GM12878 (cell line): ENCODE measurements around the gene DLG2. TPM values are rescaled to one million over a fixed set of nuclear protein-coding genes. Genes with fewer than 3 reads are reported as not detected.

Source experiments
- ATAC-seq: fragments of 200-7000 bp; cut with Tn5 transposase; 3 replicates; pipeline ENCODE4 v1.9.1; 2020; ENCODE audit warnings: mild to moderate bottlenecking, moderate library complexity
- BruUV-seq: library from RNA; stranded (reverse); fragments of 400-500 nt; replicated peaks from 2 replicates; lab custom pipeline; 2021; lab: Mats Ljungman, UMichigan
- CTCF ChIA-PET: fragments of 300-600 bp; sonication (Branson Sonifier 250); formaldehyde crosslinking; extraction: SDS; loops from one replicate; lab custom pipeline; 2021; ENCODE audit warnings: inconsistent platforms; lab: Yijun Ruan, JAX
- POLR2A ChIA-PET: fragments of 350-600 bp; formaldehyde crosslinking; extraction: SDS; loops from one replicate; lab custom pipeline; 2021; ENCODE audit warnings: inconsistent platforms; lab: Charles Lee
- RAD21 ChIA-PET: fragments of 300-600 bp; sonication (Branson Sonifier 250); formaldehyde crosslinking; loops from one replicate; lab custom pipeline; 2023; ENCODE audit warnings: antibody characterized with exemption; ENCODE audit not compliant: unreplicated experiment; lab: Charles Lee
- SMC1A ChIA-PET: fragments of 300-600 bp; sonication (Branson Sonifier 250); formaldehyde crosslinking; loops from one replicate; lab custom pipeline; 2023; ENCODE audit not compliant: unreplicated experiment, uncharacterized antibody; lab: Charles Lee
- DNase-seq: peaks from one replicate; pipeline ENCODE4 v3.0.0-alpha.2; 2011; ENCODE audit warnings: low read depth, low spot score
- FAIRE-seq: peaks from 3 replicates; lab custom pipeline; 2011; peaks lifted over from hg19 to GRCh38; lab: Jason Lieb, UNC
- H2AFZ ChIP-seq: 2 replicates; pipeline ENCODE4 v1.6.0; 2011; ENCODE audit warnings: low read depth, low read length, control low read depth; ENCODE audit not compliant: control insufficient read depth
- H3K27ac ChIP-seq: 2 replicates; pipeline ENCODE4 v1.5.1; 2011; ENCODE audit warnings: control low read depth; ENCODE audit not compliant: control insufficient read depth, insufficient read depth
- H3K27me3 ChIP-seq, 2 experiments: replicated peaks in 1 of 2; 2 replicates each; pipeline versions ENCODE4 v1.6.0 to v1.6.1; 2011; ENCODE audit warnings: low read length in 1 of 2; ENCODE audit not compliant: control insufficient read depth in 2 of 2, insufficient read depth in 2 of 2
- H3K36me3 ChIP-seq, 2 experiments: 2 replicates each; pipeline ENCODE4 v1.5.1; 2011; ENCODE audit warnings: low read length in 1 of 2; ENCODE audit not compliant: control insufficient read depth in 2 of 2, insufficient read depth in 2 of 2
- H3K4me1 ChIP-seq: 2 replicates; pipeline ENCODE4 v1.6.1; 2011; ENCODE audit warnings: mild to moderate bottlenecking, low read length, moderate library complexity, mixed read lengths; ENCODE audit not compliant: control insufficient read depth, insufficient read depth
- H3K4me2 ChIP-seq: 2 replicates; pipeline ENCODE4 v1.6.0; 2011; ENCODE audit warnings: control low read depth; ENCODE audit not compliant: control insufficient read depth, insufficient read depth
- H3K4me3 ChIP-seq: fragments of 200-600 bp; sonication (generic); 2 replicates; pipeline ENCODE4 v1.5.1; 2016
- H3K79me2 ChIP-seq: 2 replicates; pipeline ENCODE4 v1.6.0; 2011; ENCODE audit warnings: low read length; ENCODE audit not compliant: control insufficient read depth, insufficient read depth
- H3K9ac ChIP-seq: 2 replicates; pipeline ENCODE4 v1.8.0; 2011; ENCODE audit warnings: low read length, control low read depth, mixed read lengths; ENCODE audit not compliant: control insufficient read depth, insufficient read depth
- H3K9me3 ChIP-seq: replicated peaks from 3 replicates; pipeline ENCODE4 v1.5.1; 2011; ENCODE audit warnings: mild to moderate bottlenecking, low read length; ENCODE audit not compliant: control insufficient read depth, insufficient read depth
- H4K20me1 ChIP-seq: 2 replicates; pipeline ENCODE4 v1.6.0; 2011; ENCODE audit not compliant: control insufficient read depth, insufficient read depth
- ETV6 ChIP-seq, 2 experiments: fragments of 450-650 bp in 1 of 2; IDR thresholded peaks in 1 of 2; conservative IDR thresholded peaks in 1 of 2; 2 replicates each; pipeline ENCODE4 v1.6.1; 2014; ENCODE audit warnings: antibody characterized with exemption in 1 of 2, borderline replicate concordance in 1 of 2, low read depth in 1 of 2, mild to moderate bottlenecking in 1 of 2, moderate library complexity in 1 of 2
- IKZF1 ChIP-seq: fragments of 450-650 bp; conservative IDR thresholded peaks from 2 replicates; pipeline ENCODE4 v1.6.1; 2017; ENCODE audit warnings: antibody characterized with exemption, mild to moderate bottlenecking
- TAF1 ChIP-seq: IDR thresholded peaks from 2 replicates; pipeline ENCODE4 v1.6.1; 2011; ENCODE audit warnings: mild to moderate bottlenecking, low read depth, low read length, borderline replicate concordance
- in situ Hi-C: fragments of 300-500 bp; cut with MboI; formaldehyde crosslinking; loops from 9 replicates; pipeline ENCODE4 v1.14.3; 2018; ENCODE audit warnings: mixed read lengths
- intact Hi-C: fragments of 100-400 bp; cut with micrococcal nuclease; formaldehyde crosslinking; loops from one replicate; pipeline ENCODE4 v1.14.2; 2022; ENCODE audit not compliant: unreplicated experiment
- polyA plus RNA-seq, 11 experiments: library from polyadenylated mRNA; depleted of rRNA in 4 of 11; unstranded in 6 of 11; stranded (reverse) in 5 of 11; fragments of >200 nt; fragmentation: Nextera tagmentation in 4 of 11; fragmentation: Illumina TruSeq in 1 of 11; extraction: Ambion mirVana in 4 of 11; extraction: Trizol in 1 of 11; gene quantifications; 1 replicate in 1 of 11; 2 replicates in 10 of 11; pipeline versions ENCODE4 v1.2.1 to v1.2.3, GENCODE V29; 2011 to 2016; ENCODE audit warnings: inconsistent platforms in 2 of 11, missing spikeins in 2 of 11, low read depth in 1 of 11
- total RNA-seq, 4 experiments: library from RNA; depleted of rRNA in 3 of 4; stranded (reverse); fragments of >200 nt in 3 of 4; fragmentation: Illumina TruSeq in 1 of 4; extraction: Trizol in 1 of 4; gene quantifications; 2 replicates each; pipeline versions ENCODE4 v1.2.1 to v1.2.3, GENCODE V29; 2013 to 2021
- TF ChIP-seq, protein P1 (sequence below): IDR thresholded peaks from 2 replicates; pipeline ENCODE4 v1.6.1; 2011; ENCODE audit warnings: low read depth, mild to moderate bottlenecking, low read length, moderate library complexity, borderline replicate concordance; ENCODE audit errors: extremely low read depth
- TF ChIP-seq, protein P2 (sequence below): fragments of 450-650 bp; IDR thresholded peaks from 2 replicates; pipeline ENCODE4 v1.6.1; 2016; ENCODE audit warnings: mild to moderate bottlenecking
- TF ChIP-seq, protein P3 (sequence below): fragments of 450-650 bp; formaldehyde crosslinking; IDR thresholded peaks from 2 replicates; pipeline ENCODE4 v1.5.0; 2022; ENCODE audit warnings: mild to moderate bottlenecking, missing genetic modification characterization
- TF ChIP-seq, protein P4 (sequence below): fragments of 450-650 bp; IDR thresholded peaks from 2 replicates; pipeline ENCODE4 v1.6.1; 2017; ENCODE audit warnings: mild to moderate bottlenecking, low read depth, inconsistent platforms; ENCODE audit not compliant: poor library complexity, severe bottlenecking
- TF ChIP-seq, protein P5 (sequence below): IDR thresholded peaks from 2 replicates; pipeline ENCODE4 v1.6.1; 2012; ENCODE audit warnings: mild to moderate bottlenecking, low read depth, low read length

Gene DLG2
- total and polyA plus RNA-seq, 10 of the 15 experiments (the other 5 are each of a cell fraction or from before 2014, with no cell fraction given): 0.09 to 0.98 (median 0.35) TPM

DNA sequence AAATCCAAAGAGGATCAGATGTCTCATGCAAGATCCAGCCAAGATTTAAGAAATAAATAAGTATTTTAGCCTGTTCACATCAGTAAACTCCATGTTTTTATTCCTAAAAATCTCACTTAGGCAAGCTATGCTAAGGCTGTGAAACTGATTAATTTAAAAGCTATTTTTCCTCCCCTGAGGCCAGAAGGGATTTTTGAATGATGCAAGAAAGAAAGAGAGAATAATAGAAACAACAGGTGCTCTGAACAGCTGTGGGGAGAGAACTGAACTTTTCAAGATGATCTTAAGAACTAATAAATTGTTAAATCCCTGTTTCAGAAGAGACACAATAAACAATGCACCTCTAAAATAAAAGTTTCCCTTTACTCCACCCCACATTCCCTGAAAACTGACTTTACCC lies 241.6 kb downstream of the DLG2 start:
- POLR2A ChIA-PET: no interaction called here
- DNase-seq (no peak), ATAC-seq (no peak), FAIRE-seq (no peak)
- Histone ChIP-seq H2AFZ (no peak overlapping the region), H3K4me2 (no peak overlapping the region), H3K36me3 (no peaks in the 10 kb centered on the region), H3K27me3 (no peaks in the 10 kb centered on the region), H3K4me1 (no peaks in the 10 kb centered on the region), H4K20me1 (no peaks in the 10 kb centered on the region), H3K9ac (no peak overlapping the region), H3K79me2 (no peaks in the 10 kb centered on the region), H3K4me3 (no peak overlapping the region), H3K9me3 (no peaks in the 10 kb centered on the region), H3K27ac (no peak overlapping the region)
- CTCF ChIA-PET: interaction anchor here (0.8 kb wide), 1 partner anchor 629 kb away, joined by 3 read pairs; no protein-coding TSS in a partner anchor
- BruUV-seq: no TSS peak
- intact Hi-C loops (no loop called here), in situ Hi-C loops (no loop called here)
- TF ChIP-seq, protein P1, sequence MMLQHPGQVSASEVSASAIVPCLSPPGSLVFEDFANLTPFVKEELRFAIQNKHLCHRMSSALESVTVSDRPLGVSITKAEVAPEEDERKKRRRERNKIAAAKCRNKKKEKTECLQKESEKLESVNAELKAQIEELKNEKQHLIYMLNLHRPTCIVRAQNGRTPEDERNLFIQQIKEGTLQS: no peak
- TF ChIP-seq ETV6 (conservative IDR thresholded peaks at IDR 0.05 in 1 of 2, IDR thresholded peaks at IDR 0.05 in 1 of 2; ENCODE audit: borderline replicate concordance in 1 of 2, low read depth in 1 of 2): no peak
- TF ChIP-seq TAF1: no peak
- TF ChIP-seq IKZF1: no peak
- TF ChIP-seq, protein P2, sequence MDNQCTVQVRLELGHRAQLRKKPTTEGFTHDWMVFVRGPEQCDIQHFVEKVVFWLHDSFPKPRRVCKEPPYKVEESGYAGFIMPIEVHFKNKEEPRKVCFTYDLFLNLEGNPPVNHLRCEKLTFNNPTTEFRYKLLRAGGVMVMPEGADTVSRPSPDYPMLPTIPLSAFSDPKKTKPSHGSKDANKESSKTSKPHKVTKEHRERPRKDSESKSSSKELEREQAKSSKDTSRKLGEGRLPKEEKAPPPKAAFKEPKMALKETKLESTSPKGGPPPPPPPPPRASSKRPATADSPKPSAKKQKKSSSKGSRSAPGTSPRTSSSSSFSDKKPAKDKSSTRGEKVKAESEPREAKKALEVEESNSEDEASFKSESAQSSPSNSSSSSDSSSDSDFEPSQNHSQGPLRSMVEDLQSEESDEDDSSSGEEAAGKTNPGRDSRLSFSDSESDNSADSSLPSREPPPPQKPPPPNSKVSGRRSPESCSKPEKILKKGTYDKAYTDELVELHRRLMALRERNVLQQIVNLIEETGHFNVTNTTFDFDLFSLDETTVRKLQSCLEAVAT: no peak
- TF ChIP-seq, protein P3, sequence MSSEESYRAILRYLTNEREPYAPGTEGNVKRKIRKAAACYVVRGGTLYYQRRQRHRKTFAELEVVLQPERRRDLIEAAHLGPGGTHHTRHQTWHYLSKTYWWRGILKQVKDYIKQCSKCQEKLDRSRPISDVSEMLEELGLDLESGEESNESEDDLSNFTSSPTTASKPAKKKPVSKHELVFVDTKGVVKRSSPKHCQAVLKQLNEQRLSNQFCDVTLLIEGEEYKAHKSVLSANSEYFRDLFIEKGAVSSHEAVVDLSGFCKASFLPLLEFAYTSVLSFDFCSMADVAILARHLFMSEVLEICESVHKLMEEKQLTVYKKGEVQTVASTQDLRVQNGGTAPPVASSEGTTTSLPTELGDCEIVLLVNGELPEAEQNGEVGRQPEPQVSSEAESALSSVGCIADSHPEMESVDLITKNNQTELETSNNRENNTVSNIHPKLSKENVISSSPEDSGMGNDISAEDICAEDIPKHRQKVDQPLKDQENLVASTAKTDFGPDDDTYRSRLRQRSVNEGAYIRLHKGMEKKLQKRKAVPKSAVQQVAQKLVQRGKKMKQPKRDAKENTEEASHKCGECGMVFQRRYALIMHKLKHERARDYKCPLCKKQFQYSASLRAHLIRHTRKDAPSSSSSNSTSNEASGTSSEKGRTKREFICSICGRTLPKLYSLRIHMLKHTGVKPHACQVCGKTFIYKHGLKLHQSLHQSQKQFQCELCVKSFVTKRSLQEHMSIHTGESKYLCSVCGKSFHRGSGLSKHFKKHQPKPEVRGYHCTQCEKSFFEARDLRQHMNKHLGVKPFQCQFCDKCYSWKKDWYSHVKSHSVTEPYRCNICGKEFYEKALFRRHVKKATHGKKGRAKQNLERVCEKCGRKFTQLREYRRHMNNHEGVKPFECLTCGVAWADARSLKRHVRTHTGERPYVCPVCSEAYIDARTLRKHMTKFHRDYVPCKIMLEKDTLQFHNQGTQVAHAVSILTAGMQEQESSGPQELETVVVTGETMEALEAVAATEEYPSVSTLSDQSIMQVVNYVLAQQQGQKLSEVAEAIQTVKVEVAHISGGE (CRISPR knock-in tag): no peak
- TF ChIP-seq, protein P4, sequence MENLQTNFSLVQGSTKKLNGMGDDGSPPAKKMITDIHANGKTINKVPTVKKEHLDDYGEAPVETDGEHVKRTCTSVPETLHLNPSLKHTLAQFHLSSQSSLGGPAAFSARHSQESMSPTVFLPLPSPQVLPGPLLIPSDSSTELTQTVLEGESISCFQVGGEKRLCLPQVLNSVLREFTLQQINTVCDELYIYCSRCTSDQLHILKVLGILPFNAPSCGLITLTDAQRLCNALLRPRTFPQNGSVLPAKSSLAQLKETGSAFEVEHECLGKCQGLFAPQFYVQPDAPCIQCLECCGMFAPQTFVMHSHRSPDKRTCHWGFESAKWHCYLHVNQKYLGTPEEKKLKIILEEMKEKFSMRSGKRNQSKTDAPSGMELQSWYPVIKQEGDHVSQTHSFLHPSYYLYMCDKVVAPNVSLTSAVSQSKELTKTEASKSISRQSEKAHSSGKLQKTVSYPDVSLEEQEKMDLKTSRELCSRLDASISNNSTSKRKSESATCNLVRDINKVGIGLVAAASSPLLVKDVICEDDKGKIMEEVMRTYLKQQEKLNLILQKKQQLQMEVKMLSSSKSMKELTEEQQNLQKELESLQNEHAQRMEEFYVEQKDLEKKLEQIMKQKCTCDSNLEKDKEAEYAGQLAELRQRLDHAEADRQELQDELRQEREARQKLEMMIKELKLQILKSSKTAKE: no peak
- TF ChIP-seq, protein P5, sequence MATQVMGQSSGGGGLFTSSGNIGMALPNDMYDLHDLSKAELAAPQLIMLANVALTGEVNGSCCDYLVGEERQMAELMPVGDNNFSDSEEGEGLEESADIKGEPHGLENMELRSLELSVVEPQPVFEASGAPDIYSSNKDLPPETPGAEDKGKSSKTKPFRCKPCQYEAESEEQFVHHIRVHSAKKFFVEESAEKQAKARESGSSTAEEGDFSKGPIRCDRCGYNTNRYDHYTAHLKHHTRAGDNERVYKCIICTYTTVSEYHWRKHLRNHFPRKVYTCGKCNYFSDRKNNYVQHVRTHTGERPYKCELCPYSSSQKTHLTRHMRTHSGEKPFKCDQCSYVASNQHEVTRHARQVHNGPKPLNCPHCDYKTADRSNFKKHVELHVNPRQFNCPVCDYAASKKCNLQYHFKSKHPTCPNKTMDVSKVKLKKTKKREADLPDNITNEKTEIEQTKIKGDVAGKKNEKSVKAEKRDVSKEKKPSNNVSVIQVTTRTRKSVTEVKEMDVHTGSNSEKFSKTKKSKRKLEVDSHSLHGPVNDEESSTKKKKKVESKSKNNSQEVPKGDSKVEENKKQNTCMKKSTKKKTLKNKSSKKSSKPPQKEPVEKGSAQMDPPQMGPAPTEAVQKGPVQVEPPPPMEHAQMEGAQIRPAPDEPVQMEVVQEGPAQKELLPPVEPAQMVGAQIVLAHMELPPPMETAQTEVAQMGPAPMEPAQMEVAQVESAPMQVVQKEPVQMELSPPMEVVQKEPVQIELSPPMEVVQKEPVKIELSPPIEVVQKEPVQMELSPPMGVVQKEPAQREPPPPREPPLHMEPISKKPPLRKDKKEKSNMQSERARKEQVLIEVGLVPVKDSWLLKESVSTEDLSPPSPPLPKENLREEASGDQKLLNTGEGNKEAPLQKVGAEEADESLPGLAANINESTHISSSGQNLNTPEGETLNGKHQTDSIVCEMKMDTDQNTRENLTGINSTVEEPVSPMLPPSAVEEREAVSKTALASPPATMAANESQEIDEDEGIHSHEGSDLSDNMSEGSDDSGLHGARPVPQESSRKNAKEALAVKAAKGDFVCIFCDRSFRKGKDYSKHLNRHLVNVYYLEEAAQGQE: no peak
- SMC1A ChIA-PET: interaction anchor here (0.7 kb wide), 1 partner anchor 14 kb away, joined by 4 read pairs; no protein-coding TSS in a partner anchor
- RAD21 ChIA-PET: no interaction called here
